Progenitor cell of endocrine pancreas (in vitro differentiated cells): ENCODE data around the gene RPL21. TPM values are rescaled to one million over a fixed set of nuclear protein-coding genes. Genes with fewer than 3 reads are reported as not detected.

Experiments
- DNase-seq: peaks from one replicate; pipeline ENCODE4 v3.0.0; 2021; ENCODE audit warnings: low spot score; ENCODE audit not compliant: unreplicated experiment
- H3K27ac Mint-ChIP-seq: 2 replicates; pipeline ENCODE4 v1.8.0; 2021; ENCODE audit warnings: mild to moderate bottlenecking, moderate library complexity, mixed read lengths
- H3K27me3 Mint-ChIP-seq: 2 replicates; pipeline ENCODE4 v1.8.0; 2021; ENCODE audit warnings: mixed read lengths
- H3K36me3 Mint-ChIP-seq: 2 replicates; pipeline ENCODE4 v1.8.0; 2022; ENCODE audit warnings: mixed read lengths; ENCODE audit not compliant: insufficient read depth
- H3K4me1 Mint-ChIP-seq: 2 replicates; pipeline ENCODE4 v1.8.0; 2021; ENCODE audit warnings: low read depth, mixed read lengths
- H3K4me3 Mint-ChIP-seq: 2 replicates; pipeline ENCODE4 v1.8.0; 2021; ENCODE audit warnings: low read depth, mild to moderate bottlenecking, moderate library complexity, mixed read lengths
- H3K9me3 Mint-ChIP-seq: 2 replicates; pipeline ENCODE4 v1.8.0; 2021; ENCODE audit warnings: low read depth, mixed read lengths
- CTCF ChIP-seq: fragments of 200-600 bp; sonication (generic); IDR thresholded peaks from one replicate; pipeline ENCODE4 v1.5.0; 2021; ENCODE audit warnings: antibody characterized with exemption, mild to moderate bottlenecking; ENCODE audit not compliant: unreplicated experiment
- total RNA-seq: library from RNA; stranded (reverse); gene quantifications from 2 replicates; pipeline ENCODE4 v1.2.1, GENCODE V29; 2021

RPL21 gene
- total RNA-seq, 1 donor from 2014 or later: 742 TPM

GRCh38 chr13:27226991-27227390, 24.4 kb upstream of the RPL21 start:
- no peak for TF ChIP-seq CTCF
- no peaks in the 10 kb centered on the region for H3K4me1 Mint-ChIP-seq
- DNase-seq: no peak

GRCh38 chr13:27228131-27228530, 23.2 kb upstream of the RPL21 start:
- DNase-seq: no peak
- H3K9me3 Mint-ChIP-seq: peaks cover 14% of the 10 kb centered on the region
- no peaks in the 10 kb centered on the region for H3K4me1 Mint-ChIP-seq
- no peak overlapping the region for H3K4me3 Mint-ChIP-seq
- peaks cover 2% of the 10 kb centered on the region for H3K36me3 Mint-ChIP-seq
- no peak overlapping the region for H3K27ac Mint-ChIP-seq
- H3K27me3 Mint-ChIP-seq: no peaks in the 10 kb centered on the region
- no peak for TF ChIP-seq CTCF

More at GRCh38 chr13:27226991-27227390, 24.4 kb upstream of the RPL21 start:
- Mint-ChIP-seq H3K27me3 (no peaks in the 10 kb centered on the region), H3K9me3 (peaks cover 18% of the 10 kb centered on the region), H3K27ac (no peak overlapping the region), H3K4me3 (no peak overlapping the region), H3K36me3 (peaks cover 3% of the 10 kb centered on the region)

- no peaks in the 10 kb centered on the region for H3K27me3 Mint-ChIP-seq
- no peak for TF ChIP-seq CTCF
- DNase-seq: no peak
- H3K9me3 Mint-ChIP-seq: peaks cover 7% of the 10 kb centered on the region
- no peak overlapping the region for H3K4me3 Mint-ChIP-seq
- no peaks in the 10 kb centered on the region for H3K4me1 Mint-ChIP-seq
- no peak overlapping the region for H3K27ac Mint-ChIP-seq
- H3K36me3 Mint-ChIP-seq: peaks cover 2% of the 10 kb centered on the region
Observed at GRCh38 chr13:27229642-27230041, 21.7 kb upstream of the RPL21 start.

GRCh38 chr13:27233964-27234363, 17.4 kb upstream of the RPL21 start:
- Mint-ChIP-seq H3K27ac (no peak overlapping the region), H3K4me3 (no peak overlapping the region)
- no peak for TF ChIP-seq CTCF

GRCh38 chr13:27236478-27236877, 14.9 kb upstream of the RPL21 start:
- peaks cover 3% of the 10 kb centered on the region for H3K4me1 Mint-ChIP-seq
- H3K4me3 Mint-ChIP-seq: no peak overlapping the region
- peaks cover 3% of the 10 kb centered on the region for H3K9me3 Mint-ChIP-seq
- no peak for TF ChIP-seq CTCF
- H3K36me3 Mint-ChIP-seq: peaks cover 2% of the 10 kb centered on the region
- no peak overlapping the region for H3K27ac Mint-ChIP-seq
- no peaks in the 10 kb centered on the region for H3K27me3 Mint-ChIP-seq
- DNase-seq: no peak

More at GRCh38 chr13:27233964-27234363, 17.4 kb upstream of the RPL21 start:
- peaks cover 2% of the 10 kb centered on the region for H3K4me1 Mint-ChIP-seq
- peaks cover 2% of the 10 kb centered on the region for H3K36me3 Mint-ChIP-seq
- DNase-seq: no peak
- no peaks in the 10 kb centered on the region for H3K27me3 Mint-ChIP-seq
- H3K9me3 Mint-ChIP-seq: peaks cover 5% of the 10 kb centered on the region
